22Rv1 (cell line): Measurements from ENCODE around the gene TCF7L2.

Source experiments
- H3K27ac ChIP-seq: fragments of 450-650 bp; 2 replicates; pipeline ENCODE4 v1.5.1; 2017
- ZFX ChIP-seq: fragments of 450-650 bp; IDR thresholded peaks from 2 replicates; pipeline ENCODE4 v1.6.1; 2017; ENCODE audit warnings: antibody characterized with exemption, borderline replicate concordance
- TF ChIP-seq, protein P1 (sequence below): fragments of 450-650 bp; IDR thresholded peaks from 2 replicates; pipeline ENCODE4 v1.5.1; 2017; ENCODE audit warnings: mild to moderate bottlenecking

Gene TCF7L2

DNA sequence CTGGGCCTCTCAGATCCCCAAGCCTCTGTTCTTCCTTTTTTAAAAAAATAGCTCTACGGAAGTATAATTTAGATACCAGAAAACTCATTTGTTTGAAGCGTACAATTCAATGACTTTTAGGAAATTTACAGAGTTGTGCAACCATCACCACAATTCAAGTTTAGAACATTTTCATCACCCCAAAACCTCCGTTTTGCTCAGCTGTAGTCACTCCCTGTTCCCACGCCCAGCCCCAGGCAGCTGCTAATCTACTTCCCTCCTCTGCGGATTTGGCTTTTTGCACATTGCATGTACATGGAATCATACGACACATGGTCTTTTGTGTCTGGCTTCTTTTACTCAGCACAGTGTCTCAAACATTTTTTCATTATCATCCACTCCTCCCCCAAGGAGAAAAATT, 229.2 kb downstream of the TCF7L2 start:
- no peak for TF ChIP-seq ZFX
- TF ChIP-seq, protein P1, sequence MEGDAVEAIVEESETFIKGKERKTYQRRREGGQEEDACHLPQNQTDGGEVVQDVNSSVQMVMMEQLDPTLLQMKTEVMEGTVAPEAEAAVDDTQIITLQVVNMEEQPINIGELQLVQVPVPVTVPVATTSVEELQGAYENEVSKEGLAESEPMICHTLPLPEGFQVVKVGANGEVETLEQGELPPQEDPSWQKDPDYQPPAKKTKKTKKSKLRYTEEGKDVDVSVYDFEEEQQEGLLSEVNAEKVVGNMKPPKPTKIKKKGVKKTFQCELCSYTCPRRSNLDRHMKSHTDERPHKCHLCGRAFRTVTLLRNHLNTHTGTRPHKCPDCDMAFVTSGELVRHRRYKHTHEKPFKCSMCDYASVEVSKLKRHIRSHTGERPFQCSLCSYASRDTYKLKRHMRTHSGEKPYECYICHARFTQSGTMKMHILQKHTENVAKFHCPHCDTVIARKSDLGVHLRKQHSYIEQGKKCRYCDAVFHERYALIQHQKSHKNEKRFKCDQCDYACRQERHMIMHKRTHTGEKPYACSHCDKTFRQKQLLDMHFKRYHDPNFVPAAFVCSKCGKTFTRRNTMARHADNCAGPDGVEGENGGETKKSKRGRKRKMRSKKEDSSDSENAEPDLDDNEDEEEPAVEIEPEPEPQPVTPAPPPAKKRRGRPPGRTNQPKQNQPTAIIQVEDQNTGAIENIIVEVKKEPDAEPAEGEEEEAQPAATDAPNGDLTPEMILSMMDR = no peak
- H3K27ac ChIP-seq = no peak overlapping the region

- no peak overlapping the region for H3K27ac ChIP-seq
- TF ChIP-seq, protein P1 = no peak
- no peak for TF ChIP-seq ZFX
Observed at GRCh38 chr10:113179966-113180365, 229.9 kb downstream of the TCF7L2 start.

DNA sequence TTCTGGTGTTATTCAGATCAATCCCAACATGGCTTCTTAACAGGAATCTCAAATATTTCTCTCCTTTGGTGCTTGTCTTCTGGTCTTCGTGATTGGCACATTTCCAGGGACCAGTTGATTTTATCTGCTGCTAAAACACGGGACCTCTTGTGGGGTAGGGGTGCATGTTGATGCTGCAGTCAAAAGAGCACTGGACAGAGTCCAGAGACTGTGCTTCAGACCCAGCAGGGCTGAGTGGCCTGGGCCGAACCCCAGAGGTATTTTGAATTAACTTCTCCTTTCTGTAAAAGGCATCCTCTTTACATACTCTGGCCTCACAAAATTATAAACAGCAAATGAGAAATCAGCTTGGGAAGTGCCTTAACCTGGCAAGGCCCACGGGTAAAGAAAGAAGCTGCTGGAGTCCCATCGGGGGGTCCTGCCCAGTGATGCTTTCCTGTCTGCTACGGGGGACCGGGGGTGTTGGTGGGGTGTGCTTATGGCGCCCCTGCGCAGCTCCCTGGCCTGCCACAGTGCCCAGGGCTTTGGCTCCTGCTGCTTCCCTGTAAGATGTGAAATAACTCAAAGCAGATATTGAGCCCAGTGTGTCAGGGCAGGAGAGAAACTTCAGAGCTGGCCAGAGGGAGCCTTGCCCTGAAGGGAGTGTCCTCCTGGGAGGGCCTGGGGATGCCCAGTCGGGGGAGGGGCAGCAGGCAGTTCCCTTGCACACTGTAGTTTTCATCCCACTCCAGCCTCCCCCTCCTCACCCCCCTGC, 230.5 kb downstream of the TCF7L2 start:
- H3K27ac ChIP-seq = no peak overlapping the region
- TF ChIP-seq ZFX = no peak
- TF ChIP-seq, protein P1 = no peak

GRCh38 chr10:113182154-113182553, 232.1 kb downstream of the TCF7L2 start:
- H3K27ac ChIP-seq = no peak overlapping the region
- TF ChIP-seq, protein P1 = no peak
- no peak for TF ChIP-seq ZFX

- no peak for TF ChIP-seq ZFX
- TF ChIP-seq, protein P1 = no peak
- no peak overlapping the region for H3K27ac ChIP-seq
Observed at GRCh38 chr10:113183573-113183972, 233.5 kb downstream of the TCF7L2 start.

- no peak for TF ChIP-seq ZFX
- TF ChIP-seq, protein P1 = no peak
- H3K27ac ChIP-seq = no peak overlapping the region
Observed at GRCh38 chr10:113187063-113187777, 237.2 kb downstream of the TCF7L2 start.

- H3K27ac ChIP-seq = no peak overlapping the region
Observed at GRCh38 chr10:113199459-113199858, 249.4 kb downstream of the TCF7L2 start.

More at GRCh38 chr10:113199459-113199858, 249.4 kb downstream of the TCF7L2 start:
- TF ChIP-seq ZFX = no peak
- TF ChIP-seq, protein P1 = no peak
